Measurements from ENCODE around the gene AXIN1.

Gene AXIN1

DNA sequence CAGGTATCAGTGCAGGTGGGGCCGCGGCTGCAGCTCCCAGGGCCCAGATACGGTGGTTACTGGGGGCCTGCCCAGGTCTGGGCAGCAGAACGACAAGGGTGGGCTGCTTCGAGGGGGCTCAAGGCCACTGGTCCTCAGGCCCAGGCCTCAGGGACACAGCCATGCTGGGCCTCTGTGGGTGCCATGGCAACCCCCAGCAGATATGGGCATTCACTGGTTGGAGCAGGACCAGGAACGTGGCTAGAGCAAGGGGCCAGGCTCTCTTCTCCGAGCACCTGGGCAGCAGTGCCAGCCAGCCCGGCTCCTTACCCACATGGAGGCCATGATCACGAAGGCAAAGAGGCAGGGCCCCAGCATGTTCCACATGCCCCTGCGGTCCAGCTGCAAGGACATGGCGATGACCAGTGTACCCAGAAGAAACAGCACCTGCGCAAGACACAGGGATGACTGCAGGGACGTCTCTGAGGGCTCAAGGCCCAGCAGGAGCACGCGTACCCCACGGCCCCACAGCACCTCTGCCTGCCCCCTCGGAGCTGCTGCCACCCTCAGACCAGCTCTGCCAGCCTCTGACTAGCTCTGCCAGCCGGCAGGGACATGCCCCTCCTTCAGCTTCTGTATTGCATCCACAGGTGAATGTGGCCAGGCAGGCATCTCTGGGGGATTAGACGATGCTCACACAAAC is 19.9 kb upstream of the AXIN1 start:
- H3K36me3 ChIP-seq (ENCODE audit: control insufficient read depth, insufficient read depth, low read length), result peaks cover 21% of the 10 kb centered on the region

DNA sequence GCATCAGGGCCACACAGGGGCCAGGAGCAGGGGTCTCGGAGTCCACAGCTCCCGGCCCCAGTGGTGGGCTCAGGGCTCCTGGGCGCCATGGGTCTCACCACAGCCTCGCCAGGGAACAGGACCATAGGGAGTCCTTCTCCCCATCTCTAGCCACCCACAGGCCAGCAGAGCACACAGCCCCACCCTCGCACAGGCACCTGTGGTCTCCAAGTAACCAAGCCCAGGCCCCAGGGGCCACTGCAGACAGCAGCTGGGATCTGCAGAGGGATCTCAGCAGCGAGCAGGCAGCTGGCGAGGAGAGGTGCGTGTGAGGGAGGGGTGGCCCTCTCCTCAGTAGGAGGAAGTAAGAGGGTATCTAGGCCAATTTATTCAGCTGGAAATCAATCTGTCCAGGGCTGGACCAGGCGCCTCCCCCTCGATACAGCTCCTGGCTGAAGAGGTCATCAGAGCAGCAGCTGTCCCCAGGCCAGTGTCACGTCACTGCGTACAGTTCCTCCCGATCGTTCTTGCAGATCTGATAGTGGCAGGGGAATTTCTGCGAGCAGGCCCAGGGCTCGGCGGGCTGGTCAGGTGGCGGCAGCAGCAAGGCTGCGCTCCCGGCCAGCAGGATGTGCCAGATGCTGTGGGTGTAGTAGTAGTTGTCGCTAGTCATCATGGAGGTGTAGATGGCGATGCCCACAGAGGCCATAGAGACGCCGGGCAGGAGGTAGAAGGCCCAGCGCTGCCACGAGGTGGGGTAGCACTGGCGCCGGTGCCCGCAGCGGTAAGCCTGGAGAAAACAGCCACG is 19.2 kb upstream of the AXIN1 start:
- H3K4me1 ChIP-seq (ENCODE audit: control insufficient read depth, insufficient read depth, low read length), result peaks cover 19% of the 10 kb centered on the region
- no peaks in the 10 kb centered on the region for H3K27me3 ChIP-seq (ENCODE audit: control insufficient read depth, insufficient read depth, low read length)
- H3K4me3 ChIP-seq (ENCODE audit: low read length), result no peak overlapping the region
- no peak overlapping the region for H3K9ac ChIP-seq (ENCODE audit: low read length)
- no peaks in the 10 kb centered on the region for H3K9me3 ChIP-seq (ENCODE audit: control insufficient read depth, low read length)
- peaks cover 16% of the 10 kb centered on the region for H3K36me3 ChIP-seq (ENCODE audit: control insufficient read depth, insufficient read depth, low read length)

More for the DNA sequence above, 19.9 kb upstream of the AXIN1 start:
- no peak overlapping the region for H3K9ac ChIP-seq (ENCODE audit: low read length)
- H3K4me3 ChIP-seq (ENCODE audit: low read length), result no peak overlapping the region
- H3K27me3 ChIP-seq (ENCODE audit: control insufficient read depth, insufficient read depth, low read length), result no peaks in the 10 kb centered on the region
- no peaks in the 10 kb centered on the region for H3K9me3 ChIP-seq (ENCODE audit: control insufficient read depth, low read length)
- H3K4me1 ChIP-seq (ENCODE audit: control insufficient read depth, insufficient read depth, low read length), result peaks cover 19% of the 10 kb centered on the region

DNA sequence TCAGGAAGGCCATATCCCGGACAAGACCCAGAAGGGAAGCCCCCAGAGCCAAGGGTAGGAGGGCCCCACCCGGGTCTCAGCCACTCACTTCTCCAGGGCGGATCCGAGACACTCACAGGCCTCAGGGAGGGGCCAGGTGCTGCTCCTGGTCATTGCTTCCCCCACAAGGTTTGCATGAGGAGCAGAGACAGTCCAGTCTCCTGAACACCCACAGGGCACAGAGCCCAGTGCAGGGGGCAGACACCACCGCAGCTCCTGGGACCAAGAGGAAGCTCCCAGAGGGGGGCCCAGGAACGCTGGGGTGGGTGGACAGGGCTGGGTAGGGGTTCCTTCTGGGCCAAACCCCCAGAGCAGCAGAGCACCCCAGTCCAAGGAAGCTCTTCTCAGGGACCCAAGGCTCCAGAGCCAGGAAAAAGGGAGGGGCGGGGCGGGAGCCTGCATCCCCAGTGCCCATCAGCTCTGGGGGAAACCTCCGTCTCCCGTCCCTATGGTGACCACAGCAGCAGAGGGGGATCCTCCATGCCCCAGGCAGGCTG is 18.5 kb upstream of the AXIN1 start:
- no peaks in the 10 kb centered on the region for H3K27me3 ChIP-seq (ENCODE audit: control insufficient read depth, insufficient read depth, low read length)
- peak overlapping the region; percentile 55 for H3K9ac ChIP-seq (ENCODE audit: low read length)
- no peaks in the 10 kb centered on the region for H3K9me3 ChIP-seq (ENCODE audit: control insufficient read depth, low read length)
- H3K4me3 ChIP-seq (ENCODE audit: low read length), result no peak overlapping the region
- peaks cover 19% of the 10 kb centered on the region for H3K4me1 ChIP-seq (ENCODE audit: control insufficient read depth, insufficient read depth, low read length)
- peaks cover 13% of the 10 kb centered on the region for H3K36me3 ChIP-seq (ENCODE audit: control insufficient read depth, insufficient read depth, low read length)

DNA sequence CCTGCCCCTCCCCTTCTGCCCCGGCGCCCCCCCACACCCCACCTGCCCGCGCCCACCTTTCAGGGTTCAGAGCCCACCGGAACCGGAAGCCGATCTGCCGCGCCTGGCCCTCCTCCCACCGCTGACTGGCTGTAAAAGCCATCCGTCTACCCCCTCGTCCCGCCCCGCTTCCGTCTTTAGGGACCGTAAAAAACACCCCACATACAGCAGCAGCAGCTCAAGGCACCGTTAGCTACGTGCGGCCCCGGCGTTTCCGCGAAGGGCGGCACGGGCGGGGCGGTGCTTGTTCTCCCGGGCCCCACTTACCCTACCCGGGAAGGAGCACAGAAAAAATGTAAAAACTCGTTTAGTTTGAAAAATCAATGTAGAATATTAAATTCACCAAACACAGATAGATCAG is 17.9 kb upstream of the AXIN1 start, which contains the start of gene MRPL28:
Gene MRPL28 (minus strand): TSS at position 96 of the 400 bp plus-strand sequence. CDS start 320 bp downstream, outside the sequence.
- H3K9ac ChIP-seq (ENCODE audit: low read length), result peak within 1 kb of the TSS; percentile 55
- peaks cover 19% of the 10 kb centered on the region for H3K4me1 ChIP-seq (ENCODE audit: control insufficient read depth, insufficient read depth, low read length)
- H3K36me3 ChIP-seq (ENCODE audit: control insufficient read depth, insufficient read depth, low read length), result peaks cover 11% of the 10 kb centered on the region
- no peak within 1 kb of the TSS for H3K4me3 ChIP-seq (ENCODE audit: low read length)
- H3K9me3 ChIP-seq (ENCODE audit: control insufficient read depth, low read length), result no peaks in the 10 kb centered on the region
- no peaks in the 10 kb centered on the region for H3K27me3 ChIP-seq (ENCODE audit: control insufficient read depth, insufficient read depth, low read length)

DNA sequence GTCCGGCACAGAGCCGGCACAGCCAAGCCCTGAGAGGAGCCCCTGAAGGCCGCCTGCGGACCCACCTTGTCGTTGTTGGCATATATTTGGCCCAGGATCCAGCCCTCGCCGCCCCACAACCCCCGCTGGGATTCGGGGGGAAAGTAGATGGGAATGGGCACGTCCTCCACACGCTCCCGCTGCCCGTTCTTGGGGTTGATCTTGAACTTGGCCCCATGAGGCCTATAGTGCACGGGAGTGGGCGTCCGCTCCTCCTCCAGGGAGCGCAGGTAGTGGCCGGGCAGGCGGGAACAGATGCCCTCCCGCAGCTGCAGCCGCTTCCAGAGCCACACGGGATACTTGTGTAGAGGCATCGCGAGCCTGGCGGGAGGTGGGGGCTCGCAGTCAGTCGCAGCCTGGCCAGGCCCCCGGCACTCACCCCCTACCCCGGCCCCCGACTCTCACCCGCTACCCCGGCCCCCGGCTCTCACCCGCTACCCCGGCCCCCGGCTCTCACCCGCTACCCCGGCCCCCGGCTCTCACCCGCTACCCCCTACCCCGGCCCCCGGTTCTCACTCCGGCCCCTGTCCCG is 17.4 kb upstream of the AXIN1 start:
- no peaks in the 10 kb centered on the region for H3K9me3 ChIP-seq (ENCODE audit: control insufficient read depth, low read length)
- H3K9ac ChIP-seq (ENCODE audit: low read length), result no peak overlapping the region
- no peaks in the 10 kb centered on the region for H3K27me3 ChIP-seq (ENCODE audit: control insufficient read depth, insufficient read depth, low read length)

DNA sequence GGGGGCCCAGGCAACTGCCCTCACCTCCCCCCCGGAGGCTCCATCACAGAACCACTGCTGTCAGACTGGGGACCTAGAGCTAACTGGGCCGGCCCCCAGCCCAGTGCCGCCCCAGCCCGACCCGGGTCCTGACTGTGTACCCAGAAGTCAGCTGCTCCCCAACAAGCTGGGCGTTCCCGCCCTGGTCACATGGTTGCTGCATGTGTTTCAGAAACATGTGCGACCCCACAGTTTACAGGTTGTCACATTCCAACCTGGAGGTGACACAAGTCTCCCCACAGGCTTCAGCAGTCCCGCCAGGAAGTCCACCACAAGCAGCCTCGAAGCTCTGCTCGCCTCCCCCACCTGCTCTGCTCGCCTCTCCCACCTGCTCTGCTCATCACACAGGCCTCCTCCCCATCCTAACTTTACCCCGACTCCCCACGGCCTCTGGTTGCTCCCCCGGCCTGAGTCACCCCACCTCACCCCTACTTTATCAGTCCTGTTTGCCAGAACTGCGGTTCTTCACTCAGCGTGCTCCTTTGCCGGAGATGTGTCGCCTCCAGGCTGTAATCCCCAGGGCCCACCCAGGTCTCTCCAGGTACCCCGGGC is 16.8 kb upstream of the AXIN1 start:
- H3K27me3 ChIP-seq (ENCODE audit: control insufficient read depth, insufficient read depth, low read length), result peaks cover 6% of the 10 kb centered on the region
- H3K4me3 ChIP-seq (ENCODE audit: low read length), result no peak overlapping the region
- H3K9me3 ChIP-seq (ENCODE audit: control insufficient read depth, low read length), result no peaks in the 10 kb centered on the region
- H3K36me3 ChIP-seq (ENCODE audit: control insufficient read depth, insufficient read depth, low read length), result peaks cover 11% of the 10 kb centered on the region
- peaks cover 23% of the 10 kb centered on the region for H3K4me1 ChIP-seq (ENCODE audit: control insufficient read depth, insufficient read depth, low read length)
- no peak overlapping the region for H3K9ac ChIP-seq (ENCODE audit: low read length)

More for the DNA sequence above, 17.4 kb upstream of the AXIN1 start:
- H3K4me3 ChIP-seq (ENCODE audit: low read length), result no peak overlapping the region
- peaks cover 19% of the 10 kb centered on the region for H3K4me1 ChIP-seq (ENCODE audit: control insufficient read depth, insufficient read depth, low read length)
- peaks cover 11% of the 10 kb centered on the region for H3K36me3 ChIP-seq (ENCODE audit: control insufficient read depth, insufficient read depth, low read length)

DNA sequence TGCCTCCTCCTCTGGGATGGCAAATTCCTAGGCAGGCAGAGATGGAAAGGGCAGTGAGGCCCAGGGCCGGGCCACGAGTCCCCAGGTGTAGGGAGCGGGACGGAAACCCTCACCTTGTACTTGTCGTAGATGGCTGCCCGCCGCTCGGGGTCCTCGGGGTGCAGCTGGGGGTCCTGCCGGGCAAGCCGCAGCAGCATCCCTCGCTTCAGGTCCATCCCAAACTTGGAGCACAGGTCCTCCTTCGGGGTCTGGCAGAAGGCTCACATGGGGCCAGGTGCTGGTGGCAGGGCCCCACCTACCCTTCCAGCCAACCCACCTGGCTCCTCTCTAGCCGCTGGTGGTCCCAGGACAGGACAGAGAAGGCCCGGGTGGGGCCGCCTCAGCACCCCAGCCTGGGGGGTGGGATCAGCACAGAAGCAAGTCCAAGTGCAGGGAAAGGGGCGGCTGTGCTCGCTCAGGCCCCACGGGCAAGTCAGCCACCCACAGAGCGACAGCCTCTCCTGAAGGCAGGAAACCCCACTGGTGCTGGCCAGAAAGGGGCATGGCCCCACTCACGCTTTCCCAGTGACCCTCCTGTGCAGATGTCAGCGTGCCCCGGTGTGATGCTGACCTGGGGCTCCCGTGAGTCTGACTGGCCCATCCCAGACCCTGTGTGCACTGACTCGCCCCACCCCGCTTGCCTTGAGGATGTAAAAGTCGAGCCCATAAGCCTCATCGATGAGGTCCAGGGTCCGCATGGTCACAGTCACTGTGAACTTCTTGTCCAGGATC is 16.1 kb upstream of the AXIN1 start:
- Histone ChIP-seq H3K36me3 (ENCODE audit: control insufficient read depth, insufficient read depth, low read length) (peaks cover 11% of the 10 kb centered on the region), H3K9me3 (ENCODE audit: control insufficient read depth, low read length) (no peaks in the 10 kb centered on the region), H3K27me3 (ENCODE audit: control insufficient read depth, insufficient read depth, low read length) (peaks cover 11% of the 10 kb centered on the region), H3K4me3 (ENCODE audit: low read length) (no peak overlapping the region), H3K9ac (ENCODE audit: low read length) (no peak overlapping the region), H3K4me1 (ENCODE audit: control insufficient read depth, insufficient read depth, low read length) (peaks cover 25% of the 10 kb centered on the region)

DNA sequence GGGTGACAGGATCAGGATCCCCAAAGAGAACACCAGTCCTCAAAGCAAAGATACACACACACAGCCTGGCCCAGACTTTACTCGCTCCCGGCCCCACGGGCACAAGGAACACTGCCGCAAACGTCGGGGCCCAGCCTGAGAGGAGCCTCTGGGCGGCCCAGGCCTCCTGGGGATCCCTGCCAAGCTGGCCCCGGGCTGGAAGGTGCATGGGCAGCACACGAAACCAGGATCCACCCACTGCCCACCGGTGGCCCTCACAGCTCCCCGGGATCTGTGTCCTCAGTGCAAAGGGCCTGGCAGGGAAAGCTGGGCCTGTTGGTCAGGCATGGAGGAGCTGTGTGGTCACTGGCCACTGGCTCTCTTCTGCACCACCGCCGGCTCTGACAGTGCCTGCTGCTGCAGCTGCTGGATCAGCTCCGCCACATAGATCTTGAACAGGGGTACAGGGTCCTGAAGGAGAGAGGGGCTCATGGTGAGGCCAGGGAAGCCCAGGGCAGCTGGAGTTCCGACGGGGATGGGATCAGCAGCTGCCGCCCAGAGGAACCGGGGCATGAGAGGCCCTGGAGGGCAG is 14.9 kb upstream of the AXIN1 start:
- Histone ChIP-seq H3K27me3 (ENCODE audit: control insufficient read depth, insufficient read depth, low read length) (peaks cover 18% of the 10 kb centered on the region), H3K4me1 (ENCODE audit: control insufficient read depth, insufficient read depth, low read length) (peaks cover 26% of the 10 kb centered on the region), H3K9ac (ENCODE audit: low read length) (no peak overlapping the region), H3K36me3 (ENCODE audit: control insufficient read depth, insufficient read depth, low read length) (peaks cover 11% of the 10 kb centered on the region), H3K9me3 (ENCODE audit: control insufficient read depth, low read length) (no peaks in the 10 kb centered on the region), H3K4me3 (ENCODE audit: low read length) (no peak overlapping the region)

DNA sequence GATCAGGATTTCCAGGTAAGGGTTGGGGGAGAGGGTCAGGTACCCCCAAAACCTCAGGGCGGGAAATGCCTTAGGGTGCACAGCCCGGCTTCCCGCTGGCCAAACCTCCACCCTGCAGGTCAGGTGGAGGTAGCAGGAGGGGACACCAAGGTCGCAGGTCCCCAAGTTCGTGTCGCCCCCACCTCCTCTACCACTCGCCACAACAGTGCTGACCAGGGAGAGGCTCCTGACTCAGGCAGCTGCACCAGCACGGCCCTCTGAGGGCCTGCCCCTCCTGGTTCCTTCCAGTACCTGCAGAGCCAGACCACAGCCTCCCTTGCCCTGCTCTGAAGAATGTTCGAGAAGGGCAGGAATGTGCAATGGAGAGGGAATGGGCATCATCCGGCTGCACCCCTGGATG is 14.0 kb upstream of the AXIN1 start:
- peaks cover 31% of the 10 kb centered on the region for H3K4me1 ChIP-seq (ENCODE audit: control insufficient read depth, insufficient read depth, low read length)
- no peak overlapping the region for H3K4me3 ChIP-seq (ENCODE audit: low read length)
- no peak overlapping the region for H3K9ac ChIP-seq (ENCODE audit: low read length)
- H3K9me3 ChIP-seq (ENCODE audit: control insufficient read depth, low read length), result no peaks in the 10 kb centered on the region
- H3K27me3 ChIP-seq (ENCODE audit: control insufficient read depth, insufficient read depth, low read length), result peaks cover 24% of the 10 kb centered on the region
- H3K36me3 ChIP-seq (ENCODE audit: control insufficient read depth, insufficient read depth, low read length), result peaks cover 11% of the 10 kb centered on the region

DNA sequence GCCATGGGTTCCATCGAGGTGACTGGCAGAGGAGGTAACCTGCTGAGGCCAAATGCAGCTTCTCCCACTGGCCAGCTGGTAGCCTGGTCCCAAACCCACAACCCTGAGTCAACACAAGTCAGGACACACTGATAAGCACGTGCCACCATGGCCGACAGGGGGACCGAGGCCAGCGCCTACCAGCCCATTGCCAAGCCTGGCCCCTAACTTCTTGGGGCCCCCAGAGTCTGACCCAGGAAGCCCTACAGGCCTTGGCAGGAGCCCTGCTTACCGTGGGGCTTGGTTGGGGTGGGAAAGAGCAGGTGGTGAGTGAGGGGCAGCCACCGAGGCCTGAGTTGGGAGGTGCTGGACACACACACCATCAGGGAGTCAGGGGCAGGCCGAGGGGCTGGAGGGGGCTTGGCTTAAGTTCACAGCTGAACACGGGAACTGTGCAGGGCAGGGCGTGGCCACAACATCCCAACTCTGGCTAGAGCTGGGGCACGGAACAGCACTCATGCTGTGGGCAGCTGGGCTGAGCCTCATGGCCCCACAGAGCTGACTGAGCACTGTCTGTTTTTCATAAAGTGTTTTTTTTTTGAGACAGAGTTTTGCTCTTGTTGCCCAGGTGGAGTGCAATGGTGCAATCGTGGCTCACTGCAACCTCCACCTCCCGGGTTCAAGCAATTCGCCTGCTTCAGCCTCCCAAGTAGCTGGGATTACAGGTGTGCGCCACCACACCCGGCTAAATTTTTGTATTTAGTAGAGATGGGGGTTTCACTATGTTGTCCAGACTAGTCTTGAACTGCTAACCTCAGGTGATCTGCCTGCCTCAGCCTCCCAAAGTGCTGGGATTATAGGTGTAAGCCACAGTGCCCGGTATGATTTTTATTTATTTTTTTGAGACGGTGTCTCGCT is 12.3 kb upstream of the AXIN1 start:
- Histone ChIP-seq H3K27me3 (ENCODE audit: control insufficient read depth, insufficient read depth, low read length) (peaks cover 24% of the 10 kb centered on the region), H3K9me3 (ENCODE audit: control insufficient read depth, low read length) (no peaks in the 10 kb centered on the region), H3K4me3 (ENCODE audit: low read length) (no peak overlapping the region), H3K4me1 (ENCODE audit: control insufficient read depth, insufficient read depth, low read length) (peaks cover 20% of the 10 kb centered on the region), H3K9ac (ENCODE audit: low read length) (no peak overlapping the region), H3K36me3 (ENCODE audit: control insufficient read depth, insufficient read depth, low read length) (peaks cover 11% of the 10 kb centered on the region)

Measured in mucosa of stomach (tissue), 1 donor.